Ishikawa (cell line): ENCODE data around the gene OR2C3.

ENCODE experiments used
- EP300 ChIP-seq: IDR thresholded peaks from 2 replicates; pipeline ENCODE4 v1.6.1; 2012; ENCODE audit warnings: borderline replicate concordance
- RAD21 ChIP-seq: IDR thresholded peaks from 2 replicates; pipeline ENCODE4 v1.6.1; 2012; ENCODE audit warnings: low read depth
- TAF1 ChIP-seq: IDR thresholded peaks from 2 replicates; pipeline ENCODE4 v1.6.1; 2012; ENCODE audit warnings: low read depth, mild to moderate bottlenecking
- TEAD4 ChIP-seq: IDR thresholded peaks from 2 replicates; pipeline ENCODE4 v1.6.1; 2012
- YY1 ChIP-seq: IDR thresholded peaks from 2 replicates; pipeline ENCODE4 v1.6.1; 2012; ENCODE audit warnings: low read depth

DNA sequence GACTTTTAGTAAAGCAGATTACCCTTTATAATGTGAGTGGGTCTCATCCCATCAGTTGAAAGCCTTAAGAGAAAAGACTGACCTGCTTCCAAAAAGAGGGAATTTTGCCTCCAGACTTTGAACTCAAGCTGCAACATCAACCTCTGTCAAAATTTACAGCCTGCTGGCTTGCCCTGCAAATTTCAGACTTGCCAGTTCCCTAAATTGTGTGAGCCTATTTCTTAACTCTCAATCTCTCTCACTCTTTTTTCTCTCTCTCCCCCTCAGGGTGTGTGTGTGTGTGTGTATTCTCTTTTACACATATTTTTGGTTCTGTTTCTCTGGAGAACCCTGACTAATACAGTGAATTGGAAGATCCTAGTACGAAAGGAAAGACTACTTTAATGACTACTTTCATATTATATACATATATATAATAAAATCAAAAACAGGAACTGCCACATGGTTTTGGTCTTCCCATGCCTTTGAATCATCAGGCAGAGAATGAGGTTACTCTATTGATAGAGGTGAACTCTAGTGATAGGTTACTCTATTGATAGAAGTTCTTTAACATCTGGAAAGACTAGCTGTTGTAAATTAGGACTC is 6.4 kb downstream of the OR2C3 start:
- TF ChIP-seq RAD21 (no peak), TAF1 (no peak), YY1 (no peak), EP300 (no peak), TEAD4 (no peak)
